ENCODE results near the gene SLC38A3. TPM values are rescaled to one million over a fixed set of nuclear protein-coding genes. Genes with fewer than 3 reads are reported as not detected.
A peak's percentile ranks its signal among the peaks of the same experiment; 100 is the strongest.
"Not testable (repeated sequence)": the region's sequence is repeated elsewhere in the genome, so short reads cannot be mapped to it uniquely, and the experiment has no call there.

Gene SLC38A3
- total RNA-seq, 2 experiments from 2014 or later: not detected

DNA sequence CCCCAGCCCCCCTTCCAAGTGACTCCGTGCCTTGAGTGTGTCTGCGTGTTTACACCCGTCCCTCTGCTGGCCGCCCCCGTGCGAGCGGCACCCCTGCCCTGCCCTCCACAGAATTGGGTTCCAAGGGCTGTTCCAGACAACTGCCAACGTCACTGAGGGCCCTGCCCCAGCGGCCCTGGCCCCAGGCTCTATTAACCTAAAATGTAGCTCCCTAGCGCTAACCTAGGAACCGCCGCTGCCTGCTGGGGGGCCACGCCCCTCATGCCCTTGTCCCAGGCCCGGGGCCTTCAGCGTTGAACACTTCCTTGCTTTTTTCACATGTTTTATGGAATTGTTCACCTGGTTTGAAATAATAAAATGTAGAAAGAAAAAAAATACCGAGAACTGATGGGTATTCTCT lies 53.9 kb downstream of the SLC38A3 start:
- no peak overlapping the region for H3K4me3 Mint-ChIP-seq
- ChIA-PET CTCF (interaction anchor here (1.0 to 4.2 kb wide), 12 partner anchors 8 to 40 kb away, joined by 3 to 45 read pairs (median 8); partner anchors contain the start of genes GNAI2, HYAL3, IFRD2 and NAA80), POLR2A (interaction anchor here (0.6 kb wide), 1 partner anchor 32 kb away, joined by 3 read pairs; no protein-coding TSS in a partner anchor)
- peaks cover 10% of the 10 kb centered on the region for H3K4me1 Mint-ChIP-seq (ENCODE audit: low read depth)
- no peaks in the 10 kb centered on the region for H3K27me3 Mint-ChIP-seq (ENCODE audit: low read depth)
- peaks cover 4% of the 10 kb centered on the region for H3K9me3 Mint-ChIP-seq (ENCODE audit: insufficient read depth)
- DNase-seq (no peak), ATAC-seq (no peak)
- H3K27ac Mint-ChIP-seq: no peak overlapping the region
- peaks cover 44% of the 10 kb centered on the region for H3K36me3 Mint-ChIP-seq (ENCODE audit: low read depth)

- POLR2A ChIA-PET: interaction anchor here (0.6 to 1.2 kb wide), 3 partner anchors 13 to 33 kb away, joined by 3 to 5 read pairs (median 5); no protein-coding TSS in a partner anchor
- no peak for DNase-seq
- Mint-ChIP-seq H3K4me3 (peak overlapping the region; percentile 69), H3K9me3 (ENCODE audit: insufficient read depth) (peaks cover 4% of the 10 kb centered on the region), H3K4me1 (ENCODE audit: low read depth) (peaks cover 10% of the 10 kb centered on the region), H3K27me3 (ENCODE audit: low read depth) (no peaks in the 10 kb centered on the region), H3K36me3 (ENCODE audit: low read depth) (peaks cover 40% of the 10 kb centered on the region), H3K27ac (peak overlapping the region; percentile 63)
- peak; percentile 28 for ATAC-seq
- CTCF ChIA-PET: interaction anchor here (0.7 to 4.2 kb wide), 21 partner anchors 8 to 154 kb away, joined by 3 to 45 read pairs (median 4); partner anchors contain the start of genes GNAI2, HYAL3, IFRD2 and NAA80
Measured at GRCh38 chr3:50259432-50260026, 54.5 kb downstream of the SLC38A3 start.

DNA sequence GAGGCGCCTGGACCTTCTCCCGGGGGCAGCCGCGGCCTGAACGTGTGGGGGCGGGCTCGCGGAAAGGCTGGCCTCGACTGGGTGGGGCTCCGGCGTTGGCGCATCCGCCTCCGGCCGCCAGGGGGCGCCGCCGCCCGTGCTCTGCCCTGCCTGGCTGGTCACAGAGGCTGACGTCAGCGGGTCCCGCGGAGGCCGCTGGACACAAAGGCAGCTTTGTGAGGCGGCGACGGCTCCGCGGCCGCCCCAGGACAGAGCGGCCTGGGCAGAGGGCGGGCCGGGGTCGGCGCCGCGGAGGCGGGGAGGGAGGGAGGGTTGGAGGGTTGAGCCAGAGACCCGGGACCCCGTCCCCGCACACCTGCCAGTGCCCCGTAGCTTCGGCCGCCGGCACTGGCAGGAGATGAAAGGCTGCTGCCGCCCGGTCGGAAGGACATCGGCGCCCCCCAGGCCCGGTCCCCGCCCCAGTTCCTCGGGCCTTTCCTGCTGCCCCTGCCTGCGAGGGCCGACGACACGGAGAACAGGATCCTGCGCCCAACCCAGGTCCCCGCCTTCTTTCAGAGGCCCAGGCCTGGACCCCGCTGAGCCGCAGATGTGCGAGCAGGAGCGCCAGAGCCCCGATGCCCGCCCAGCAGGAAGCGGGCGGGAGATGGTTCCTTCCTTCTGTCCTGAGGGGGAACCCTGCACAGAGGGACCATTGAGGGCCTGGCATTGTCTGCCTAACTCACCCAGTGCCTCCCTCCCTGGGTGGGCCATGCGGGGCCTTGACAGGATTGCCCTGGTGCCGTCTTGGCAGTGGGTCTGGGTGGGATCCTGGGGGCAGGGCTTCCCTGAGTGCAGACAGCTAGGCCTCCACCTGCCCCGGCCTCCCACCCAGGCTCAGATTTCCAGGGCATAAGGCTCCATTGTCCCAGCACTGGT lies 55.2 kb downstream of the SLC38A3 start:
- Mint-ChIP-seq H3K27me3 (ENCODE audit: low read depth) (no peaks in the 10 kb centered on the region), H3K9me3 (ENCODE audit: insufficient read depth) (peaks cover 4% of the 10 kb centered on the region), H3K36me3 (ENCODE audit: low read depth) (peaks cover 35% of the 10 kb centered on the region), H3K4me1 (ENCODE audit: low read depth) (peaks cover 10% of the 10 kb centered on the region), H3K4me3 (peak overlapping the region; percentile 69), H3K27ac (peak overlapping the region; percentile 63)
- DNase-seq (peak; percentile 87), ATAC-seq (peak; percentile 97)
- ChIA-PET CTCF (interaction anchor here (0.7 to 4.2 kb wide), 20 partner anchors 9 to 155 kb away, joined by 3 to 45 read pairs (median 4); partner anchors contain the start of genes GNAI2, HYAL3, IFRD2 and NAA80), POLR2A (interaction anchor here (0.7 to 1.2 kb wide), 3 partner anchors 9 to 30 kb away, joined by 3 to 5 read pairs (median 5); no protein-coding TSS in a partner anchor)

- Mint-ChIP-seq H3K27ac (peak overlapping the region; percentile 19), H3K27me3 (ENCODE audit: low read depth) (peaks cover 4% of the 10 kb centered on the region), H3K4me1 (ENCODE audit: low read depth) (peaks cover 10% of the 10 kb centered on the region), H3K36me3 (ENCODE audit: low read depth) (peaks cover 32% of the 10 kb centered on the region), H3K4me3 (peak overlapping the region; percentile 7), H3K9me3 (ENCODE audit: insufficient read depth) (peaks cover 4% of the 10 kb centered on the region)
- no peak for ATAC-seq
- ChIA-PET POLR2A (interaction anchor here (0.7 to 1.3 kb wide), 2 partner anchors 9 to 11 kb away, joined by 3 to 4 read pairs; no protein-coding TSS in a partner anchor), CTCF (interaction anchor here (0.9 to 4.2 kb wide), 9 partner anchors 9 to 156 kb away, joined by 3 to 45 read pairs (median 4); partner anchors contain the start of gene GNAI2)
- no peak for DNase-seq
Measured at GRCh38 chr3:50260942-50261441, 55.9 kb downstream of the SLC38A3 start.

DNA sequence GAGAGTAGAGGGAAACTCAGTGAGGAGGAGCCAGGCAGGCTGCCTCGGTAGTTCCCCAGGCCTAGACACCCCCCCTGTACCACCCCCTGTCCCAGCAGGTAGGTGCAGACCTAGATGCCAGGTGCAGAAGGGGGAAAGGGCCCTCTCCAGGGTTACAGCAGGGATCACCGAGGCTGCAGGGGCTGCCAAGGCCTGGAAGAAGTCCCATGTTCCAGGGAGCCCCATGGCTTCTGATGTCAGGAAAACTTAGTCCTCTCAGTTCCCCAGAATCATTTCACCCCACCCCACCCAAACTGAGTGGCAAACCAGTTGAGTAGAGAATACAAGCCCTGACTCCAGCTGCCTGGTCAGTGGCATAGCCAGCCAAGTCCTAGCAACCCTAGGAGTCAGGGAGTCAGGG lies 56.4 kb downstream of the SLC38A3 start:
- peak overlapping the region; percentile 19 for H3K27ac Mint-ChIP-seq
- H3K4me1 Mint-ChIP-seq (ENCODE audit: low read depth): peaks cover 10% of the 10 kb centered on the region
- peaks cover 4% of the 10 kb centered on the region for H3K9me3 Mint-ChIP-seq (ENCODE audit: insufficient read depth)
- peaks cover 27% of the 10 kb centered on the region for H3K36me3 Mint-ChIP-seq (ENCODE audit: low read depth)
- no peak for DNase-seq
- peaks cover 6% of the 10 kb centered on the region for H3K27me3 Mint-ChIP-seq (ENCODE audit: low read depth)
- ChIA-PET POLR2A (interaction anchor here (0.7 to 1.3 kb wide), 2 partner anchors 8 to 11 kb away, joined by 3 to 4 read pairs; no protein-coding TSS in a partner anchor), CTCF (interaction anchor here (0.9 to 4.2 kb wide), 4 partner anchors 10 to 89 kb away, joined by 3 to 45 read pairs (median 14); no protein-coding TSS in a partner anchor)
- peak overlapping the region; percentile 7 for H3K4me3 Mint-ChIP-seq
- ATAC-seq: no peak

DNA sequence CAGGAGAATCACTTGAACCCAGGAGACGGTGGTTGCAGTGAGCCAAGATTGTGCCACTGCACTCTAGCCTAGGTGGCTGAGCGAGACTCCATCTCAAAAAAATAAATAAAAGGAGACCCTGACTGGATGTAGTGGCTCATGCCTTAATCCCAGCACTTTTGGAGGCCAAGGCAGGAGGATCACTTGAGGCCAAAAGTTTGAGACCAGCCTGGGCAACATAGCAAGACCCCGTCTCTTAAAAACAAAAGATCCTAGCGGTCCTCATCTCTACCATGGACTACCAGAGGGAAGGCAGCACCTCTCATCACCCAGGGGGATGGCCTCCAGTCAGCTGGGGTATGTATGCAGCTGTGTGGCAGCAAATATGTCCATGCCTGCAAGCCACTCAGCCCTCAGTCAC lies 57.1 kb downstream of the SLC38A3 start:
- not testable (repeated sequence) for H3K9me3 Mint-ChIP-seq (ENCODE audit: insufficient read depth); DNase-seq; H3K27ac Mint-ChIP-seq; H3K4me3 Mint-ChIP-seq; H3K4me1 Mint-ChIP-seq (ENCODE audit: low read depth); ATAC-seq
- ChIA-PET CTCF (interaction anchor here (1.4 kb wide), 1 partner anchor 16 kb away, joined by 6 read pairs; no protein-coding TSS in a partner anchor), POLR2A (interaction anchor here (1.3 kb wide), 1 partner anchor 12 kb away, joined by 4 read pairs; no protein-coding TSS in a partner anchor)
- H3K27me3 Mint-ChIP-seq (ENCODE audit: low read depth): peaks cover 12% of the 10 kb centered on the region
- H3K36me3 Mint-ChIP-seq (ENCODE audit: low read depth): peaks cover 20% of the 10 kb centered on the region

DNA sequence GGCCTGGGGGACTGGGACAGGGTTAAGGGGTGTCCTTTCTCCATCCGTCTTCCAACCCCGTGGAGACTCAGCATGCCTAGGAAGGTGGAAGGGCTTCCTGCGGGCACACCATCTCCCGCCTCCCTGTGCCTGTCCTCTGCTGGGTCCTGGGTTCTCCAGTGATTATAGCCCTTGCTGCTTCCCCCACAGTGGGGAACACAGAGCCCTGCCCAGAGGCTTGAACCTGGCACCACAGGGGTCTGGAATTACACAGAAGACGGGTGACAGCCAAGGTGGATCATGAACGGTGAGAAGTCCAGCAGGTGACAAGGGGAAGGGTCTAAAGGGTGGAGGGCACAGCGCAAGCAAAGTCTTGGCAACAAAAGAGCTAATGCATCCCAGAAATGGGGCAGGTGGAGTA lies 57.7 kb downstream of the SLC38A3 start:
- ChIA-PET CTCF (interaction anchor here (1.4 to 2.1 kb wide), 2 partner anchors 16 to 68 kb away, joined by 6 to 8 read pairs; no protein-coding TSS in a partner anchor), POLR2A (no interaction called here)
- no peak for ATAC-seq
- peaks cover 12% of the 10 kb centered on the region for H3K27me3 Mint-ChIP-seq (ENCODE audit: low read depth)
- H3K4me3 Mint-ChIP-seq: no peak overlapping the region
- H3K4me1 Mint-ChIP-seq (ENCODE audit: low read depth): peaks cover 10% of the 10 kb centered on the region
- H3K9me3 Mint-ChIP-seq (ENCODE audit: insufficient read depth): no peaks in the 10 kb centered on the region
- peak overlapping the region; percentile 15 for H3K27ac Mint-ChIP-seq
- peaks cover 14% of the 10 kb centered on the region for H3K36me3 Mint-ChIP-seq (ENCODE audit: low read depth)
- no peak for DNase-seq

- CTCF ChIA-PET: interaction anchor here (1.1 to 2.1 kb wide), 4 partner anchors 17 to 69 kb away, joined by 4 to 8 read pairs (median 6); no protein-coding TSS in a partner anchor
- Mint-ChIP-seq H3K27ac (no peak overlapping the region), H3K36me3 (ENCODE audit: low read depth) (peaks cover 5% of the 10 kb centered on the region), H3K27me3 (ENCODE audit: low read depth) (peaks cover 18% of the 10 kb centered on the region), H3K4me1 (ENCODE audit: low read depth) (peaks cover 10% of the 10 kb centered on the region), H3K4me3 (no peak overlapping the region), H3K9me3 (ENCODE audit: insufficient read depth) (no peaks in the 10 kb centered on the region)
- ATAC-seq: no peak
- POLR2A ChIA-PET: no interaction called here
- DNase-seq: no peak
Measured at GRCh38 chr3:50263478-50264382, 58.7 kb downstream of the SLC38A3 start.

DNA sequence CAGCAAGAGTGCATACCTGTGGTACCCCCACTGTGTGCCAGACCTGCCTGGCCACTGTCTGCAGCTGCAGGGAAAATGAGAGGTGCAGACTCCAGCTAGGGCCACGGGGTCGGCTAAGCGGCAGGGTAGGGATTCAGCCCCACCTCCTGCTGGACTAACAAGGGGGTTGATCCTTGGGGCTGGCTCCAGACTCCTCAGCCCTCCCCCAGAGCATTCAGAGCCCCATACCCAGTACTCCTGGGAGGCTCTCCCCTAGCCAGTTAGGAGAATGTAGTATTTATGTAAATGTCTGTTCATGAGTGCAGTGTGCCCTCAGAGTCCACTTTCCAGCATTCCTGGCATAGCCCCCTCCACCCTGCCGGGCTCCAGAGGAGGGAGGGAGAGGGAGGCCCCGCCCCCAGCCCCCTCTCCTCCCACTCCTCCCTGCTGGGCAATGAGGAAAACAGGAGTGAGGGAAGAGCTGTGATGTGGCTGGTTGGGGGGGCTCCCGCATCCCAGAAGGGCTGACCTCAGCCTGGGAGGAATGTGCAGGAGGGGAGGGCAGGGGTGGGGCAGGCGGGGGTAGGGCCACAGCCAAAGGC lies 59.4 kb downstream of the SLC38A3 start:
- ChIA-PET CTCF (interaction anchor here (1.1 to 2.1 kb wide), 4 partner anchors 18 to 70 kb away, joined by 3 to 8 read pairs (median 5); no protein-coding TSS in a partner anchor), POLR2A (no interaction called here)
- H3K27me3 Mint-ChIP-seq (ENCODE audit: low read depth): peaks cover 18% of the 10 kb centered on the region
- peaks cover 7% of the 10 kb centered on the region for H3K4me1 Mint-ChIP-seq (ENCODE audit: low read depth)
- no peak overlapping the region for H3K4me3 Mint-ChIP-seq
- ATAC-seq (no peak), DNase-seq (no peak)
- H3K9me3 Mint-ChIP-seq (ENCODE audit: insufficient read depth): no peaks in the 10 kb centered on the region
- H3K36me3 Mint-ChIP-seq (ENCODE audit: low read depth): no peaks in the 10 kb centered on the region
- no peak overlapping the region for H3K27ac Mint-ChIP-seq

- no peaks in the 10 kb centered on the region for H3K9me3 Mint-ChIP-seq (ENCODE audit: insufficient read depth)
- DNase-seq: no peak
- no peak for ATAC-seq
- CTCF ChIA-PET: interaction anchor here (1.1 to 1.5 kb wide), 3 partner anchors 18 to 48 kb away, joined by 3 to 6 read pairs (median 3); no protein-coding TSS in a partner anchor
- no peaks in the 10 kb centered on the region for H3K36me3 Mint-ChIP-seq (ENCODE audit: low read depth)
- H3K4me1 Mint-ChIP-seq (ENCODE audit: low read depth): peaks cover 3% of the 10 kb centered on the region
- no peak overlapping the region for H3K27ac Mint-ChIP-seq
- POLR2A ChIA-PET: no interaction called here
- H3K4me3 Mint-ChIP-seq: no peak overlapping the region
- peaks cover 18% of the 10 kb centered on the region for H3K27me3 Mint-ChIP-seq (ENCODE audit: low read depth)
Measured at GRCh38 chr3:50264964-50265485, 60.0 kb downstream of the SLC38A3 start.
